GM23248 (cell line): ENCODE measurements around the gene PSMD4.

Source experiments
- EZH2 ChIP-seq: fragments of 200-600 bp; sonication (generic); IDR thresholded peaks from 2 replicates; pipeline ENCODE4 v1.6.1; 2018; ENCODE audit warnings: antibody characterized with exemption, mild to moderate bottlenecking; ENCODE audit not compliant: insufficient read depth, poor library complexity, severe bottlenecking
- EZH2phosphoT487 ChIP-seq: fragments of 200-600 bp; sonication (generic); IDR thresholded peaks from 2 replicates; pipeline ENCODE4 v1.6.1; 2018; ENCODE audit warnings: antibody characterized with exemption, moderate library complexity, mild to moderate bottlenecking, low read depth; ENCODE audit not compliant: insufficient read depth

- TF ChIP-seq EZH2phosphoT487 (no peak), EZH2 (no peak)
These were observed 19.5 kb downstream of the PSMD4 start for GRCh38 chr1:151273924-151274466.
